Transverse colon (tissue), 4 donors: Measurements from ENCODE around the gene NID1. TPM values are rescaled to one million over a fixed set of nuclear protein-coding genes. Genes with fewer than 3 reads are reported as not detected.

Source experiments
- DNase-seq: peaks from one replicate; pipeline ENCODE4 v3.0.0-alpha.2; 2019
- H3K27ac ChIP-seq, 4 donors: fragments of 200-600 bp; sonication (generic); 2 replicates each; pipeline ENCODE4 v1.5.1; 2016 to 2018; ENCODE audit warnings: inconsistent platforms in 4 of 4
- H3K27me3 ChIP-seq: fragments of 200-600 bp; sonication (generic); 2 replicates; pipeline ENCODE4 v1.5.1; 2017; ENCODE audit warnings: inconsistent platforms
- H3K36me3 ChIP-seq, 4 donors: fragments of 200-600 bp; sonication (generic); 2 replicates each; pipeline ENCODE4 v1.5.1; 2017 to 2019; ENCODE audit warnings: inconsistent platforms in 4 of 4
- H3K4me1 ChIP-seq, 4 donors: fragments of 200-600 bp; sonication (generic); 2 replicates each; pipeline ENCODE4 v1.5.1; 2017 to 2020; ENCODE audit warnings: inconsistent platforms in 4 of 4
- H3K4me3 ChIP-seq, 4 donors: fragments of 200-600 bp; sonication (generic); 1 replicate in 1 of 4; 2 replicates in 3 of 4; pipeline versions ENCODE4 v1.5.1 to v1.6.1; 2017 to 2019; ENCODE audit warnings: inconsistent platforms in 4 of 4
- H3K9me3 ChIP-seq, 2 donors: fragments of 200-600 bp; sonication (generic); 2 replicates each; pipeline ENCODE4 v1.5.1; 2017 to 2019; ENCODE audit warnings: inconsistent platforms in 2 of 2
- CTCF ChIP-seq, 5 experiments: fragments of 200-600 bp in 3 of 5; fragments of 450-650 bp in 2 of 5; sonication (generic) in 3 of 5; IDR thresholded peaks; 1 replicate in 2 of 5; 2 replicates in 3 of 5; pipeline ENCODE4 v1.5.1; 2016 to 2017; ENCODE audit warnings: antibody characterized with exemption in 5 of 5, inconsistent platforms in 3 of 5, mild to moderate bottlenecking in 2 of 5, moderate library complexity in 1 of 5
- EP300 ChIP-seq: sonication (generic); formaldehyde crosslinking; IDR thresholded peaks from one replicate; pipeline ENCODE4 v1.6.1; 2017; ENCODE audit warnings: antibody characterized with exemption, low read depth
- POLR2A ChIP-seq: fragments of 450-650 bp; IDR thresholded peaks from one replicate; pipeline ENCODE4 v1.6.1; 2016; ENCODE audit warnings: antibody characterized with exemption, mild to moderate bottlenecking, moderate library complexity
- POLR2AphosphoS5 ChIP-seq, 3 donors: sonication (generic); formaldehyde crosslinking; IDR thresholded peaks; one replicate each; pipeline ENCODE4 v1.6.1; 2016; ENCODE audit warnings: antibody characterized with exemption in 3 of 3
- WGBS, 2 donors: methylation state at CpG; one replicate each; pipeline ENCODE4 v1.1.5; 2018; ENCODE audit warnings: low coverage in 1 of 2; 5-methylcytosine and 5-hydroxymethylcytosine counted together
- in situ Hi-C, 4 donors: fragments of 200-750 bp; cut with MboI; loops; one replicate each; pipeline versions ENCODE4 v1.15.0 to v1.15.1; 2017; ENCODE audit warnings: low sequenced_read_pairs in 3 of 4, low pct_ligation_motif_present in 1 of 4, low pct_unique_long_range_greater_than_20kb in 1 of 4
- intact Hi-C: fragments of 100-400 bp; cut with DNase I; formaldehyde crosslinking; loops from one replicate; pipeline ENCODE4 v1.15.1; 2023; ENCODE audit warnings: low total_unique reads
- total RNA-seq, 4 donors: library from RNA; depleted of rRNA; stranded (reverse); fragments of >200 nt; gene quantifications; one replicate each; pipeline ENCODE4 v1.1.0, GENCODE V29; 2016

NID1 gene
- total RNA-seq, 4 donors from 2014 or later = 42.7 to 133 (median 63.5) TPM

GRCh38 chr1:236021424-236022135 is 43.3 kb downstream of the NID1 start:
- H3K27me3 ChIP-seq = no peaks in the 10 kb centered on the region
- no peak overlapping the region for H3K4me3 ChIP-seq
- 60 to 67% methylated on average over 2 to 9 of the region's 9 CpGs for WGBS, 2 donors
- H3K9me3 ChIP-seq = no peaks in the 10 kb centered on the region
- H3K36me3 ChIP-seq = peaks cover 0 to 12% (median 4%) of the 10 kb centered on the region in 4 donors
- in situ Hi-C loops (no loop called here), intact Hi-C loops (no loop called here)
- DNase-seq = no peak
- no peak for TF ChIP-seq EP300
- TF ChIP-seq POLR2AphosphoS5 (IDR thresholded peaks at IDR 0.05) = peak in 1 of 3 donors; percentile 27
- peak overlapping the region; percentile 67 to 85 (median 72) for H3K27ac ChIP-seq
- peaks cover 8 to 13% (median 11%) of the 10 kb centered on the region in 4 donors for H3K4me1 ChIP-seq

- 79 to 81% methylated on average over 10 to 20 of the region's 20 CpGs for WGBS, 2 donors
- intact Hi-C loops (no loop called here), in situ Hi-C loops (no loop called here)
- no peak overlapping the region for H3K4me3 ChIP-seq
- no peaks in the 10 kb centered on the region for H3K27me3 ChIP-seq
- peak in 2 of 3 donors; percentile 25 to 26 for TF ChIP-seq POLR2AphosphoS5 (IDR thresholded peaks at IDR 0.05)
- TF ChIP-seq EP300 = no peak
- peaks cover 8 to 19% (median 13%) of the 10 kb centered on the region in 4 donors for H3K4me1 ChIP-seq
- peak overlapping the region; percentile 67 to 85 (median 72) for H3K27ac ChIP-seq
- no peaks in the 10 kb centered on the region for H3K9me3 ChIP-seq
- H3K36me3 ChIP-seq = peaks cover 0 to 9% (median 1%) of the 10 kb centered on the region in 4 donors
- no peak for DNase-seq
Measured at GRCh38 chr1:236020359-236021219, 44.3 kb downstream of the NID1 start.

- intact Hi-C loops (no loop called here), in situ Hi-C loops (no loop called here)
- WGBS, 2 donors = 67% methylated on average over 5 of the region's 5 CpGs; no CpG with 5 or more reads in 1 of the 2 donors
- peaks cover 8 to 19% (median 14%) of the 10 kb centered on the region in 4 donors for H3K4me1 ChIP-seq
- H3K27me3 ChIP-seq = no peaks in the 10 kb centered on the region
- no peak for TF ChIP-seq CTCF (IDR thresholded peaks at IDR 0.05)
- no peak for TF ChIP-seq POLR2A
- TF ChIP-seq EP300 = no peak
- peak; percentile 54 to 81 (median 79) for TF ChIP-seq POLR2AphosphoS5 (IDR thresholded peaks at IDR 0.05)
- H3K4me3 ChIP-seq = no peak overlapping the region
- H3K27ac ChIP-seq = peak overlapping the region; percentile 67 to 85 (median 72)
- H3K9me3 ChIP-seq = no peaks in the 10 kb centered on the region
- peaks cover 0 to 6% (median 0%) of the 10 kb centered on the region in 4 donors for H3K36me3 ChIP-seq
- DNase-seq = peak; percentile 62
Measured at GRCh38 chr1:236018885-236019453, 45.9 kb downstream of the NID1 start.

- Histone ChIP-seq H3K9me3 (no peaks in the 10 kb centered on the region), H3K27me3 (no peaks in the 10 kb centered on the region), H3K36me3 (no peaks in the 10 kb centered on the region), H3K4me3 (no peak overlapping the region), H3K27ac (peak overlapping the region; percentile 67 to 85 (median 72)), H3K4me1 (peaks cover 8 to 16% (median 14%) of the 10 kb centered on the region in 4 donors)
- TF ChIP-seq POLR2AphosphoS5 (IDR thresholded peaks at IDR 0.05) (no peak), POLR2A (no peak), CTCF (IDR thresholded peaks at IDR 0.05) (no peak), EP300 (no peak)
- intact Hi-C loops (no loop called here), in situ Hi-C loops (no loop called here)
- DNase-seq = no peak
- WGBS, 2 donors = 87 to 90% methylated on average over 5 of the region's 5 CpGs
Measured at GRCh38 chr1:236016782-236017400, 48.0 kb downstream of the NID1 start.
